RPMI7951 (cell line): ENCODE measurements around the gene PLAGL1. TPM values are rescaled to one million over a fixed set of nuclear protein-coding genes. Genes with fewer than 3 reads are reported as not detected.
"Not testable (repeated sequence)": the region's sequence is repeated elsewhere in the genome, so short reads cannot be mapped to it uniquely, and the experiment has no call there.

Source experiments
- DNase-seq: peaks from one replicate; pipeline ENCODE4 v3.0.0-alpha.2; 2012; ENCODE audit warnings: low read depth
- total RNA-seq: library from RNA; depleted of rRNA; stranded (reverse); fragments of >200 nt; shearing (Covaris generic); gene quantifications from 2 replicates; pipeline ENCODE4 v1.2.3, GENCODE V29; 2014

The PLAGL1 gene
- total RNA-seq, 1 experiment from 2014 or later = 10.1 TPM

DNA sequence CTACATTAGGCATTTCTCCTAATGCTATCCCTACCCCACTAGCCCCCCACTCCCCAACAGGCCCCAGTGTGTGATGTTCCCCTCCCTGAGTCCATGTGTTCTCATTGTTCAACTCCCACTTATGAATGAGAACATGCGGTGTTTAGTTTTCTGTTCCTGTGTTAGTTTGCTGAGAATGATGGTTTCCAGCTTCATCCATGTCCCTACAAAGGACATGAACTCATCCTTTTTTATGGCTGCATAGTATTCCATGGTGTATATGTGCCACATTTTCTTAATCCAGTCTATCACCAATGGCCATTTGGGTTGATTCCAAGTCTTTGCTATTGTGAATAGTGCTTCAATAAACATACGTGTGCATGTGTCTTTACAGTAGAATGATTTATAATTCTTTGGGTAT lies 1.6 kb upstream of the PLAGL1 start:
- not testable (repeated sequence) for DNase-seq

DNA sequence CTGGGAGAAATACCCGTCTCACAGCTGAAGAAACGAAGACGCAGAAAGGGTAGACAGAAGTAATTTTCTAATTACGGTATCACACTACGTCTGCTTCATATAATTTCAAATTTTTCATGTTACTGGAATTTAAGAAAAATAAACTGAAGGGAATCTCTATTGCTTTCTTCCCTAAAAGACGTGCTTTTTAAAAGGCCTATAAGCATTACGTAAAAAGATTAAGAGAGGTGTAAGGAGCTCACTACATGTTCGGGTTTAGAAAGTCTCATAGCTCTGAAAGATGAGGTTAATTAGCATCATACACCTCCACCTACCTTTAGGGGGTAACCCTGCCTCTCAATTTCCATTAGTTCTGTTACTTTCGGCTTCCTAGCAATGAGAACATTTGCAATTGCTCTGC lies 787 bp upstream of the PLAGL1 start:
- no peak for DNase-seq

DNA sequence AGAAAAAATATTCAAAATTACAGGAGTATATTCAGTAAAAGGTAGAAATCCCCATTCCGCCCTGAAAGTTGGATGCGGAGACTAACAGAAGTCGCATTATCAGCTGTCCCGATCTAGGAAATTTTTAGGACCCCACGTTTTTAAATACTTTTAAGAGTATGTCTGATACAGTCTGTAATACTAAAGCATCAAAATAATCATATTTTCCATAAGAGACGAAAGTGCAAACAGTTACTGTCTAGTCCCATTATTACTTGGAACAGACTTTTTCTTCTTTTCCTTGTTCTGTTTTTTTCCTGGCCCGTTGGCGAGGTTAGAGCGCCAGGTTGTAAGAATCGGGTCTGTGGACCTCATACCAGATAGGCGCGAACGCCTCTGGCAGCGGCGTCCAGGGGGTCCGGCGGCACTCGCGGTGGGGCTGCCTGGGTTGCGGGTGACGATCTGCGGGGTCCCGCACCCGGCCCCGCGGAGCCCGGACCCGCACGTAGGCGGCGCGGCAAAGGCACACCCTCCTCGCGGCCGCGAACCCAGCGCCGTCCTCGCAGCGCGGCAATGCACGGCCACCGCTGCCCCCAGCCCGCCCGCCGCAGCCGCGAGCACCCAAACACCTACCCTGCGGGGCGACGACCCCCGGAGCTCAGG lies 460 bp downstream of the PLAGL1 start:
- DNase-seq = peak; percentile 6

DNA sequence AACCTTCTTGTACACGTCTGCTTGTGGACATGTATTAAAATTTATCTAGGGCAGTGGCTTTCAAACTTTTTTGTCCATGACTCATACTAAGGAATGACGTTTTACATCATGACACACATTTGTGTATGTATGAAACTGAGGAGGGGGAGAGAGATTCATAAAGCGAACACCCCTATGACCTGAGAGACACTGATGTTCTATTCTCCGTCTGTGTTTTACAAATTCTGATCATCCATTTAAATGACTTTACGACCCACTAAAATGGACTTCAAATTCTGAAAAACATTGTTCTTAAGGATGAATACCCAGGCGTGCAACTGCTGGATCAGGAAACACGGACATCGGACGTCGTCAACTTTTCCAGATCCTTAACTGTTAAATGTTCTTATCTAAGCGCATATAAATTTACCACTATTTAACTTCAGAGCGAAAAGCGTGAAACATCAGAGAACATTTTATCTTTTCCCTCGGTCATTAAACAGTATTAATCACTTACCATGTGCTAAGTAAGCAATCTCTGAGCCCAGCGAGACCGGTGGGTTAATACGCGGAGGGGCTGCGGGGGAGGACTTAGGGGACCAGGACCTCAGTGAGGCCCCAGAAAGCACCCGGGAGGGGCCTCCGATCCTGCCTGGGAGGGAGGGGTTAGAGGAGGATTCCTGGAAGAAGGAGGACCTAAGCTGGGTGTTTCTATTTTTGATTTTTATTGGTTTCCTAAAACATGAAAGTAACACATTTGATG lies 1.2 kb downstream of the PLAGL1 start:
- peak; percentile 52 for DNase-seq

DNA sequence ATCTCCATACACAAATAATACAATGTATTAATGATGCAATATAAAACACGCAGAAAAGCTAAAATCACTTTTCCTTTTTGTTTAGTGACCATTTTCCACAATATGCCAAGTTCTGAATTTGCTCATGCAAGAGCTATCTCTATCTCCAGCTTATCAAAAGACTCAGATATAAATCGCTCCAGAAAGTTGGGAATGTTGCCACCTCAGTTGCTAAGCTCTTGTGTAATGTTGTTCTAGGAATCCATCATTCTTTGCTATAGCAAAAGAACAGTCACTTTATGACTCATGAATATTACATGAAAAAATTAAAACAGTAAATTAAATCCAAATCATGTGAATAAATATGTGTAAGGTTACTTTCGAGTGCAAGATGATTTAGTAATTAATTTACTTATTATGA lies 8.7 kb downstream of the PLAGL1 start:
- peak; percentile 27 for DNase-seq

DNA sequence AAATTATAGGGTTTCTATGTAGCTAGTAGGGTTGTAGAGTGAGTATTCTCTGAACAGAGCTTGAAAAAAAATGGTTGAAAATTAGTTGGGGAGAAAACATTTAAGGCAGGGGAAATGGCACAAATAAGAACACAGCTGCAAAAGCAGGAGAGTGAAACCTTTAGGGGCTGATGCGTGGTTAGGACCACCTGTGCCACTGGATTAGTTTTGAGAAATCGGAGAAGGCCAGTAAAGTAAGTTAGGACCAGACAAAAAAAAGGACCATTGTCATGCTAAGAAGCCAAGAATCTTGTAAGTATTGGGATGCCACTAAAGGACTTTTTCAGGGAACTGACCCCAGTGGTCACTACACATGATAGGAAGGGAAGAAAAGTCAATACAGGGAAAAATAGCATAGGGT lies 9.4 kb downstream of the PLAGL1 start:
- DNase-seq = no peak

DNA sequence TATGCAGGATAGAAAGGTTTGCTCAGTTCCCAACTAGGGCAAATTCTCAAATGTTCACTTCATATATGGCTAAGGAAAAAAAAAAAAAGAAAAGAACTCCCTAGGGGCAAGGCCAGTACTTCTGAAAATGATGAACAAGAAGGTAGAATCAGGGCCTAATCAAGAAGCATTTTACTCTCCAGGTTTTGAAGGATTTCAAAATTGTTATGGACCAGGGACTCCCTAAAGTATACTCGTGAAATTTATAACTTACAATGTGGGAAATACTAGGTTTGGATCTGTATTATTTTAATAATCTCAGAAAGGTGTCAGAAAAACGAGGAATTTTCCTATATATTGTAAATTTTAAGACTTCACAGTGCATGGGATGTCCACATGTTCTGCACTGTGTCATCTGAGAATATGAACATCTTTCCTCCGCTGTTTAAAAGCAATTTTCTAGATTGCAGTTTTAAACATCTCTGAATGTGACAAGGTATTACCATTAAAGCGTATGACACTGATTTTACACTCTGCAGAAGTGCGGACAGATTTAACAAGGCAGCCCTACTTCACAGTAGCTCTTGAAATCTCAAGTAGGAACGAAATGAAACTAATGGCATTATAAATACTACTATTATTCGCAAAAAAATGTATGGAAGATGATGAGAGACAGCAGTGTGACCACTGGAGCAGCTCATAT lies 14.0 kb downstream of the PLAGL1 start:
- DNase-seq = no peak

DNA sequence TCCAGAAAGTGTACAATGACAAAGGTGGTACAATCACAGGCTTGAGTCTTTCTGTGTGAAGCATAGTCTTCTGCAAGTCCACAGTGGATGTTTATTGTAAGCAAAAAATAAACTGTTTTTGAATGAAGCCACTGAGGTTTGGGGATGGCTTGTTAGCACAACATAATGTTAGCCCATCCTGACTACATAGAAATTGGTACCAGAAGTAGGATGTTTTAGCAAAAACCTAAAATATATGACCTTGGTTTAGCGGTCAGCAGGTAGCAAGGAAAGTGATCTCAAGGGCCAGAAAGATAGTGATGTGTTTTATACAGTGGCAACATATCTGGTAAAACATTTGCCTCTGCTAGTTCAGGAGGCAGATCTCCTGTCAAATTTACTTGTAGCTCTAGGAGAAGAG lies 15.8 kb downstream of the PLAGL1 start:
- DNase-seq = no peak

DNA sequence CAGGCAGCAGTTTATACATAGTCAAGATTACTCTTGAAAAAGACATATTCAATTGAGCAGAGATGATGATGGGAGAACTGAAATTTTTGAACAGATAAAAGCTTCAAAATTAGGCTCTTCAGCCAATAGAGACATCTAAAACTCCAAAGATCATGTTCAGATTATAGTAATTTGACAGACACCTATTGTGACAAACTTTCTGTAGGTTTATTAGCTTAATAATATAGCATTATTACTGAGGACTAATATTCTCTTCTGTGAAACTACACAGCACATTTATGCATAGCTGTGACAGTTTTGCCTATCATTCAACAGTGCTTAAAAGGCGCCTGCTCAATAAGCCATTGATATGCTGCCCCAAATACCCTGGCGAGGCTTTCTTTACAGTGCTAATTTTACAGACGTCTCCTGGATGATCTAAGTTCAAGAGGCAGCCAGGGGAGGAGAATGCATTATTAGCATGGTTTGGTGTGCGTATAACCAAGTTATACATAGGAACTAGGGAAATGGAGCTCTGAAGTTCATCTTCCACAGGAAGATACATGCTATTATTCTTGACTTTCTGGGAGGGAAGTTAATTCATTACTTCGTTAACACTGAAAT lies 21.5 kb downstream of the PLAGL1 start:
- DNase-seq = no peak

DNA sequence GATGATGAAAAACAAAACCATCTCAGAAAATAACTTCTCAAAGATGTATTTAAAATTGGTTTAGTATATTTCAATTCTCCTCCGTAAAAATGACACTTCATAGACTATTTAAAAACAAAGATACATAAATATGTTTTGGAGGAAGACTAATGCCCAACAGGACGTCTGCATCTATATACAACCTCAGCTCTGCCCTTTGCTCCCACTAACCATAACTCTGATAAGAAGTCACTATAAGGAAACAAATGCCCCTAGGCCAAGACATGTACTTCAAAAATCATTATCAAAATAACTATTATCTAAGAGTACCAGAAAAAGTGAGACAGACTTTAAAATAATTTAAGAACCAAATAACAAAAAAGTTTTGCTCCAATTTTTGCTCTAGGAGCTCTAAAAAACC lies 23.4 kb downstream of the PLAGL1 start:
- DNase-seq = no peak

DNA sequence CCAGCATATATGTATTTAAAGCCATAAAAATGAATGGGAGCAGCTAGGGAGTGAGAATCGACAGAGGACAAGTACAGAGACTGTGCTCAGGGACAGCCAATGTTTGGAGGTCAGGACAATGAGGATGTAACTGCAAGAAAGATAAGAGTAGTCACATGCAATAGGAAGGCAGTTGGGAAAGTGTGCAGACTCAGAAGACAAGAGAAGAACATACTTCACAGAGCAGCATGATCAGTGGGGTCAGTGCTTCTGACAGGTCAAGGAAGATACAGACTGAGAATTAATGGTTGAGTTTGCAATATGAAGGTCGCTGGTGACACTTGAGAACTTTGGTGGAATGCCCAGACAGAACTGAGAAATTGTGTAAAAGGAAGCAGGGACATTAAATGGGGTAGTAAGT lies 25.1 kb downstream of the PLAGL1 start:
- DNase-seq = no peak

DNA sequence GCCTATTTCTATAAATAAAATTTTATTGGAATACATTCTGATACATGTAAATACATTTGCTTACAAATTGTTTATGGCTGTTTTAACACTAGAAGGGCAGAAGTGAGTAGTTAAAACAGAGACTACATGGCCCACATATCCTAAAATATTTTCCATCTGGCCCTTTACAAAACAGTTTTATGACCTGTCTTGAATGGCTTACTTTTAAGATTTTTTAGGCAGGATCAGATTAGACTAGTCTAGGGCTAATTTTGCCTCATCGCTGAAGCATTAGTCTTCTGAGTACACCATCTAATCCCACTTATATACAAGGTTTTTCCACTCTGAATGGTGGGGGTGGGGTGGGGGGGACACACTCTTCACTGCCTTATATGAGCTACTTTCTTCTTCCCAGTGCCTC lies 27.1 kb downstream of the PLAGL1 start:
- DNase-seq = no peak

DNA sequence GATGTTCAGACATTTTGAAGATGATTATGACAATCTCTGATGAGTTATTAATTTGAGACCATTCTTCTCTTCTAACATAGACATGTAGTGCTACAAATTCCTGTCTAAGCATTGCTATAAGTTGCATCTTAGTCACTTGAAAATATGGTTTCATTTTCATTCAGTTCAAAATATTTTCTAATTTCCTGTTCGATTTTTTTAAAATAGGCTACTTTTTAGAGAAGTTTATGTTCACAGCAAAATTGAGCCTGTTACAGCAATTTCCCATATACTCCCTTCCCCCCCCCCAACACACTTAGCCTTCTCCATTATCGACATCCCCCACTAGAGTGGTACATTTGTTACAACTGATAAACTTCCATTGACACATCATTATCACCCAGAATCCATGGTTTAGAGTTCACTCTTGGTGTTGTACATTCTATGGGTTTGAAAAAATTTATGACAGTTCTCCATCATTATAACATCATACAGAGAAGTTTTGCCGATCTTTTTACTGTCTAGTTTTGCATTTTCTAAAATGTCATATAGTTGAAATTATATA lies 31.2 kb downstream of the PLAGL1 start:
- DNase-seq = no peak

DNA sequence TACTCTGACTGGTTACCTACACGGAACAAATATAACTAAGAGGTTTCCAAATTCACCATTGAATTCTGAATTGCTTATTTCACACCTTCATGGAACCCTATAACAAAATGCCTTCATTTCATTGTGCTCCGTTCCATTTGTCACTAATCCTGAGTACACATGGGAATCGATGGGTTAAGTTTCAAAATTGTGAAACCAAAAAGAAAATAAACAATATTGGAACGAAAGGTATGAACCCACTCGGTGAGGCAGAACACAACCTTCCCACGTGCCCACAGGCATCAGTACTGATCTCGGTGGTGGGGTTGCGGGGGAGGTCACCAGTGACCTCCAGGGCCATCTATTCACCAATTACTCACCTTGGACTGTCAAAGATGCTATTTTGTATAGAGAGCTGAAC lies 34.0 kb downstream of the PLAGL1 start:
- no peak for DNase-seq

DNA sequence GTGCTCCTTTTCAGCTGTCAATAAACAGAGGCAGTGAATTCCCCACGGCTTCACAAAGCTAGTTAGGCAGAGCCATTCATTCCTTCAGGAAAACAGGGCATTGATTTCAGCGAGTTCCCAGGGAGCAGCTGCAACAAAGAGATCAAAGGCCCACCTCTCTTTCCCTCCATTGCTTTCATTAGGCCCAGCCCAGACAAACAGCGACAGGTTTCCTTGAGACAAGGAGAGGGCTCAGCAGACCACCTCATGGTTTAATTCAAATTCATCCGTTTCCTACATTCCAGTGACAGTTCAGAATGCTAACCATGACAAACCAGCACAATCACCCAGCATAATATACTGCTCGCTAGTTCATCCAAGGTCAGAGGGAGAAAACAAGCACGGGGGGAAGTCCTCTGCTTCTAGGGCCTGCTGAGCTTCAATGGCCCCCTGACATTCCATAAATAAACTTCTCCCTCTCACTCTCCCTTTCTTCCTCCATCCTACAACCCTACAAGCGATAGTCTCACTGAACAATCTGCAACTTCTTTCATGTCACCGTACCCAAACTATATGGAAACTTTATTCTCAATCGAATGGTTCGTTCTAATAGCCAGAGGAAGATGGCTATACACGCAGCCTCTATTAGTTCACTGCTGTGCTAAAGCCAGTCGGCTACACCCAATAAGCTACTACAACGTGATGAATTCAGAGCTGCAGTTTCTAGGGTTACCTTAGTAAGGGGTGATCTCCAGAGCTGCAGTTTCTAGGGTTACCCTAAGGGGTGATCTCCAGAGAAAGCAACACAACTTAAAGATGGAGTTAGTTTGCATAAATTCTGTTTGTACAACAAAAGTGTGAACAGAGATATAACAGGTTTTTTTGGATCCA lies 34.7 kb downstream of the PLAGL1 start:
- no peak for DNase-seq

DNA sequence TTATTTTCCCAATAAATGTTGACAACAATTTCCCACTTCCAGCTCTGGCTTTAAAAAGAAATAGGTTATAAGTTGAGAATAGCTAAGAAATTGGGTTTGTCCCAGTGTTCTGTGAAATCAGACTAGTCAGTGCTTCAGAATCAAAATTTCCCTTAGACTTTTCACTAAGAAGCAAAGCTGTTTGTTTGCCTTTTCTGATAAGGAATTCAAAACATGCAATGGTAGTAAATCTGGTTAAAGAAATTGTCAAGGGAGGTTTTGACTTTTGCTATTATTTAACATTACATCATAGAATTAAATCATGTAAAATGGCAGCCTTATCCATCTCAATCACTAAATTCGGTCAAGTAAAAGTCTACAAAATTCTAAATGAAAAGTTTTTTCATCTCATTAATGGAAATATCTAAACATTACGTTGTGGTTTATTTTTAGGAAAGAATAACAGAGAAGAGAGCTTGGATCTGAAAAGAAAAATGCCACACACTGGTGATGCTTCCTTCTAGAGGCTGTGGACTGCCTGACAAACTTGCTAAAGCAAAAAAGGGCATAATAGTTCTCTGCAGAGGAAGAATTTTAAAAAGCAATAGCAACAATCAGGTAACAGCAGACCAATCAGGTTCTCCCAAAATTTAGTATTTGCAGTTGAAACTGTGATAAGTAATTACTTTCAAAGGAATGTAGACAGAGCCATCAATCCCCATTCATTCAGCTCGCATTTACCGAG lies 36.4 kb downstream of the PLAGL1 start:
- DNase-seq = no peak

DNA sequence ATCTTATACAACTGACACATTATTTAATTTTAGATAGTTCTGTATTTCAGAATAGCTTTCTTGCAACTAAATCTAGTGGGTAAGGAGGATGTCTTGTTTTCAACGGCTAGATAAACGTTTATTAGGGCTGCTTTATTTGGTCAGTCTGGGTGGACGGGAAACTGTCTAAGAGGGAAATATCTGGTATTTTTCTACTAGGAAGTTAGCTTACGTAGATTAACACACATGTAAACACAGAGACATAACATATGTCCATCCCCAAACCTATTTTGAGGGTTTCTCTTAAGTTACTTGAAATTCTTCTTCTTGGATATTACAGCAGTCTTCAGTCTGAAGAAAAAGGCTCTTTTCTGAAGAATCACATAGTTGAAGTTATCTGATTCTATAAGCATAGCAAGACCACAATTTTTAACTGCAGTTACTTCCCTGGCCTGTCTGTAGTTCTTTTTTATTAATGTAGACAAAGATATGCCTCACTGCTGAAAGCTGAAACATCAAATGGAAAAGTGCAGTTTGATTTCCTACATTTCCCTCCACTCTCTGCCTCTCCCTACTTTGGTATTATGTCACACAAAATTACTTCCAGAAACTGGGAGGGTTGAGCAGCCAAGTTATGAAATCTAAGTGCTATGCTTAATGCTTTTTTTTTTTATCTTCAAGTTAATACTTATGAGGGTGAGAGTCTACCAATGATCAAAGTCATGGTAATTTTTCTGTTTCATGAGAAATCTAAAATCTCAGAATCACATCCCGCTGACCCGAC lies 37.4 kb downstream of the PLAGL1 start:
- DNase-seq = no peak

DNA sequence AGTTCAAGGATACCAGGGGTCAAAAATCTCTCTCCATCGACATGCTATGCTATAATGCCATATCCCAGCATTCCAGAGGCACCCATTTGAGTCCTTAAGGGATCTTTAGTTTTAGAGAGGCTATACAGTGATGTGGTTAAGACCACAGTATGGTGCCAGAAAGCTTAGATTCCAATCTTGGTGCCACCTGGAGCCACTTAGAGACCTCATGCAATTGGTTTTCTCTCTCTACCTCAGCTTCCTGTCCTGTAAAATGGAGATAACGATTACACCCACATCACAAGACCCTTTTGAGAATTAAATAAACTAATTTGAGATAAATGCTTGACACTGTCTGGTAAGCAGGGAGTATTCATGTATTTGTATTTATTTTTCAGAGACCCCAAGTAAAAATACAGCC lies 39.0 kb downstream of the PLAGL1 start:
- peak; percentile 25 for DNase-seq

DNA sequence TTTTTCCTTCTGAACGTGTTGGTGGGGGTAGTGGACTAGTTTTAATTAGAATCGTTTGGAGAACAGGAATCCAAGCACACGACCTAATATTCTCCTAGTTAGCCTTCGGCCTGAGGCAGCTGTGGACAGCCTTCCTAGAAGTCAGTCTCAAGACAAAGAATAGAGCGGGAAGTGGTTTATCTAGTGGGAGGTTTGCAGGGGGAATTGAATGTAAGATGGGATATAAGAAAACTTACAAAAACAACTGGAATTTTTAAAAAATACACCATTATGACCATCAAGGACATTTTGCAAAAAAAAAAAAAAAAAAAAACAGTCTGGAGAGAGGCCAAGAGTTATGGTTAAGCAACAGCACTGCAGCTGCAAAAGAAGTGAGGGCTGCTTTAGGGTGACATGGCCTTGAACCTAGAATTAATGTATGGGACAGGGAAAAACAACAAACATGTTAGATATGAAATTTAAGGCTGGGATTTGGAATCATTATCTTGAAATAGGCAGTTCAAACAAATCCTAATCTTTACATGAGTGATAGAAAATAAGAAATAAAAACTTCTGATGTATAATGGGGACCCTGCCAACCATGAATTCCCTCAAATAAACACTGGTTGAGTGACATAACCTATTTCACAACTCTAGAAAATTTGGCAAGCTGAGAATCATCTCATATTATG lies 40.2 kb downstream of the PLAGL1 start:
- peak; percentile 13 for DNase-seq
